HEK293T (cell line): ENCODE results near the gene CDK8.

Source experiments
- BHLHE40 ChIP-seq: fragments of 450-650 bp; IDR thresholded peaks from 2 replicates; pipeline ENCODE4 v1.6.1; 2016; ENCODE audit warnings: mild to moderate bottlenecking, moderate library complexity, borderline replicate concordance
- ELF4 ChIP-seq: fragments of 450-650 bp; IDR thresholded peaks from 2 replicates; pipeline ENCODE4 v1.6.1; 2017; ENCODE audit warnings: antibody characterized with exemption
- FOXM1 ChIP-seq: fragments of 450-650 bp; IDR thresholded peaks from 2 replicates; pipeline ENCODE4 v1.6.1; 2017; ENCODE audit warnings: mild to moderate bottlenecking, borderline replicate concordance
- TF ChIP-seq, protein P1 (sequence below): fragments of 450-650 bp; IDR thresholded peaks from 2 replicates; pipeline ENCODE4 v1.6.1; 2016

DNA sequence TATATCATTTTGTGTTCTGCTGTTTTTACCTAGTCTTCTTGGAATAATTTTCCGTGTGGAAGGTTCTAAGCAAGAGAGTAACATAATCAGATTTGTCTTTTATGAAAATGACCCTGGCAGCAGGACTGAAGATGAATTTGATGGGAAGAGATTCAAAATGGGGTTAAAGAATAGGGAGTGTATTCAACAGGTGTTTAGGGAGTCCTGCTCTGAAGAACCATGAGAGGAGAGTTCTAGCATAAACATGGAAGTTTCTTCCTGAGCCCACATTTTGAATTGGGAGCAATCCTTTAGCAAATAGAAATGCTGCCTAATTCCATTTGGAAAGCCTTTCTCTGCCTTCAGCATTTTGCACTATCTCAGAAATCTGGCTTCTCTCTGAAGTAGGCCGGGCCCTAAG is 127.0 kb downstream of the CDK8 start:
- TF ChIP-seq FOXM1, result no peak
- no peak for TF ChIP-seq ELF4
- TF ChIP-seq BHLHE40, result no peak
- TF ChIP-seq, protein P1, sequence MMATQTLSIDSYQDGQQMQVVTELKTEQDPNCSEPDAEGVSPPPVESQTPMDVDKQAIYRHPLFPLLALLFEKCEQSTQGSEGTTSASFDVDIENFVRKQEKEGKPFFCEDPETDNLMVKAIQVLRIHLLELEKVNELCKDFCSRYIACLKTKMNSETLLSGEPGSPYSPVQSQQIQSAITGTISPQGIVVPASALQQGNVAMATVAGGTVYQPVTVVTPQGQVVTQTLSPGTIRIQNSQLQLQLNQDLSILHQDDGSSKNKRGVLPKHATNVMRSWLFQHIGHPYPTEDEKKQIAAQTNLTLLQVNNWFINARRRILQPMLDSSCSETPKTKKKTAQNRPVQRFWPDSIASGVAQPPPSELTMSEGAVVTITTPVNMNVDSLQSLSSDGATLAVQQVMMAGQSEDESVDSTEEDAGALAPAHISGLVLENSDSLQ, result no peak
